Measurements from ENCODE around the gene MTM1.

The MTM1 gene

GRCh38 chrX:150644422-150644821 is 76.0 kb downstream of the MTM1 start:
- TF ChIP-seq MAX (IDR thresholded peaks at IDR 0.05) (no peak), TAF1 (IDR thresholded peaks at IDR 0.05; ENCODE audit: low read depth) (no peak), RAD21 (IDR thresholded peaks at IDR 0.05; ENCODE audit: low read depth) (no peak), CEBPB (IDR thresholded peaks at IDR 0.05) (no peak), FOXM1 (IDR thresholded peaks at IDR 0.05; ENCODE audit: borderline replicate concordance, low read depth) (no peak), NFIC (IDR thresholded peaks at IDR 0.05) (no peak), TCF12 (IDR thresholded peaks at IDR 0.05; ENCODE audit: low read depth) (no peak), TEAD4 (IDR thresholded peaks at IDR 0.05) (no peak), EGR1 (IDR thresholded peaks at IDR 0.05) (no peak), USF1 (IDR thresholded peaks at IDR 0.05) (no peak), EP300 (IDR thresholded peaks at IDR 0.05; ENCODE audit: borderline replicate concordance) (no peak), ZBTB7A (IDR thresholded peaks at IDR 0.05; ENCODE audit: low read depth) (no peak), YY1 (IDR thresholded peaks at IDR 0.05; ENCODE audit: low read depth) (no peak), CREB1 (IDR thresholded peaks at IDR 0.05; ENCODE audit: low read depth) (no peak), REST (IDR thresholded peaks at IDR 0.05; ENCODE audit: low read depth) (no peak)

- TF ChIP-seq MAX (IDR thresholded peaks at IDR 0.05): no peak
- no peak for TF ChIP-seq TCF12 (IDR thresholded peaks at IDR 0.05; ENCODE audit: low read depth)
- TF ChIP-seq CREB1 (IDR thresholded peaks at IDR 0.05; ENCODE audit: low read depth): no peak
- no peak for TF ChIP-seq RAD21 (IDR thresholded peaks at IDR 0.05; ENCODE audit: low read depth)
- TF ChIP-seq CEBPB (IDR thresholded peaks at IDR 0.05): no peak
- no peak for TF ChIP-seq USF1 (IDR thresholded peaks at IDR 0.05)
- no peak for TF ChIP-seq FOXM1 (IDR thresholded peaks at IDR 0.05; ENCODE audit: borderline replicate concordance, low read depth)
- no peak for TF ChIP-seq YY1 (IDR thresholded peaks at IDR 0.05; ENCODE audit: low read depth)
Observed at GRCh38 chrX:150647331-150647730, 78.9 kb downstream of the MTM1 start.

GRCh38 chrX:150648296-150648940 is 80.0 kb downstream of the MTM1 start:
- TF ChIP-seq EGR1 (IDR thresholded peaks at IDR 0.05): no peak
- no peak for TF ChIP-seq NFIC (IDR thresholded peaks at IDR 0.05)
- TF ChIP-seq CREB1 (IDR thresholded peaks at IDR 0.05; ENCODE audit: low read depth): no peak
- no peak for TF ChIP-seq EP300 (IDR thresholded peaks at IDR 0.05; ENCODE audit: borderline replicate concordance)

GRCh38 chrX:150649096-150649870 is 80.9 kb downstream of the MTM1 start:
- TF ChIP-seq REST (IDR thresholded peaks at IDR 0.05; ENCODE audit: low read depth): no peak

- TF ChIP-seq USF1 (IDR thresholded peaks at IDR 0.05): no peak
- no peak for TF ChIP-seq ZBTB7A (IDR thresholded peaks at IDR 0.05; ENCODE audit: low read depth)
- TF ChIP-seq YY1 (IDR thresholded peaks at IDR 0.05; ENCODE audit: low read depth): no peak
- no peak for TF ChIP-seq EGR1 (IDR thresholded peaks at IDR 0.05)
- no peak for TF ChIP-seq RAD21 (IDR thresholded peaks at IDR 0.05; ENCODE audit: low read depth)
- TF ChIP-seq FOXM1 (IDR thresholded peaks at IDR 0.05; ENCODE audit: borderline replicate concordance, low read depth): no peak
- no peak for TF ChIP-seq CEBPB (IDR thresholded peaks at IDR 0.05)
- TF ChIP-seq EP300 (IDR thresholded peaks at IDR 0.05; ENCODE audit: borderline replicate concordance): no peak
- TF ChIP-seq REST (IDR thresholded peaks at IDR 0.05; ENCODE audit: low read depth): no peak
- no peak for TF ChIP-seq TCF12 (IDR thresholded peaks at IDR 0.05; ENCODE audit: low read depth)
- no peak for TF ChIP-seq NFIC (IDR thresholded peaks at IDR 0.05)
- TF ChIP-seq TAF1 (IDR thresholded peaks at IDR 0.05; ENCODE audit: low read depth): no peak
- TF ChIP-seq CREB1 (IDR thresholded peaks at IDR 0.05; ENCODE audit: low read depth): no peak
- TF ChIP-seq TEAD4 (IDR thresholded peaks at IDR 0.05): no peak
- no peak for TF ChIP-seq MAX (IDR thresholded peaks at IDR 0.05)
Observed at GRCh38 chrX:150651906-150652305, 83.5 kb downstream of the MTM1 start.

All from Ishikawa (cell line).